Kidney (tissue), 14 donors: ENCODE results near the gene PVALB. TPM values are rescaled to one million over a fixed set of nuclear protein-coding genes. Genes with fewer than 3 reads are reported as not detected.

Experiments
- DNase-seq, 5 donors: peaks; one replicate each; pipeline ENCODE4 v3.0.0-alpha.2; 2013 to 2020
- FAIRE-seq: peaks from 2 replicates; lab custom pipeline; 2012; peaks lifted over from hg19 to GRCh38; lab: Jason Lieb, UNC
- H3K27ac ChIP-seq, 2 donors: one replicate each; pipeline ENCODE4 v1.7.0; 2013; ENCODE audit warnings: low read depth in 2 of 2, low read length in 2 of 2, inconsistent platforms in 1 of 2
- H3K27me3 ChIP-seq: one replicate; pipeline ENCODE4 v1.7.1; 2013; ENCODE audit warnings: low read length, inconsistent platforms; ENCODE audit not compliant: control insufficient read depth, insufficient read depth
- H3K36me3 ChIP-seq, 3 donors: one replicate each; pipeline versions ENCODE4 v1.7.0 to v1.7.1; 2013; ENCODE audit warnings: low read length in 3 of 3, control low read depth in 1 of 3, inconsistent platforms in 1 of 3; ENCODE audit not compliant: insufficient read depth in 3 of 3, control insufficient read depth in 2 of 3
- H3K4me1 ChIP-seq, 3 donors: one replicate each; pipeline versions ENCODE4 v1.7.0 to v1.7.1; 2013; ENCODE audit warnings: low read length in 3 of 3, inconsistent platforms in 1 of 3, low read depth in 1 of 3; ENCODE audit not compliant: control insufficient read depth in 2 of 3, insufficient read depth in 2 of 3
- H3K4me3 ChIP-seq, 3 donors: one replicate each; pipeline versions ENCODE4 v1.7.0 to v1.8.1; 2013; ENCODE audit warnings: low read length in 3 of 3, control low read depth in 1 of 3, inconsistent platforms in 1 of 3
- H3K9ac ChIP-seq, 3 donors: one replicate each; pipeline versions ENCODE4 v1.7.0 to v1.7.1; 2013; ENCODE audit warnings: low read length in 3 of 3, control low read depth in 1 of 3, inconsistent platforms in 1 of 3
- H3K9me3 ChIP-seq, 3 donors: one replicate each; pipeline versions ENCODE4 v1.7.0 to v1.7.1; 2013; ENCODE audit warnings: low read length in 3 of 3, control low read depth in 1 of 3, inconsistent platforms in 1 of 3; ENCODE audit not compliant: control insufficient read depth in 2 of 3, insufficient read depth in 1 of 3
- intact Hi-C: fragments of 100-400 bp; cut with DNase I; formaldehyde crosslinking; loops from one replicate; pipeline ENCODE4 v1.11.1; 2022
- polyA plus RNA-seq: library from polyadenylated mRNA; stranded (reverse); fragments of 350-450 nt; fragmentation: Illumina TruSeq; extraction: RNeasy Lipid Tissue Mini Kit (QIAGEN cat#74804); gene quantifications from one replicate; pipeline ENCODE4 v1.2.3, GENCODE V29; 2014; ENCODE audit warnings: low read depth, low replicate concordance; ENCODE audit not compliant: insufficient read depth
- total RNA-seq: library from RNA; stranded (reverse); fragmentation: NEBNext Ultra II Directional; extraction: Animal tissue kit (Norgen Biotek cat#: 25700); gene quantifications from one replicate; pipeline ENCODE4 v1.2.1, GENCODE V29; 2021
- TF ChIP-seq, protein P1 (sequence below): IDR thresholded peaks from 3 replicates; pipeline ENCODE4 v1.5.1; 2012; ENCODE audit warnings: mild to moderate bottlenecking, moderate library complexity, borderline replicate concordance; ENCODE audit not compliant: insufficient read depth; ENCODE audit errors: extremely low read depth
- donor health status: control.
- donor health status: control.
- donor health status: control.
- donor health status: control.
- donor health status: control.
- donor health status: DM: yes; HTN: yes; CAD: no.
- donor health status: Normal renal cell carcinoma (clear cell type).

The PVALB gene
- total and polyA plus RNA-seq, 2 donors from 2014 or later = 2.1 to 400 TPM

DNA sequence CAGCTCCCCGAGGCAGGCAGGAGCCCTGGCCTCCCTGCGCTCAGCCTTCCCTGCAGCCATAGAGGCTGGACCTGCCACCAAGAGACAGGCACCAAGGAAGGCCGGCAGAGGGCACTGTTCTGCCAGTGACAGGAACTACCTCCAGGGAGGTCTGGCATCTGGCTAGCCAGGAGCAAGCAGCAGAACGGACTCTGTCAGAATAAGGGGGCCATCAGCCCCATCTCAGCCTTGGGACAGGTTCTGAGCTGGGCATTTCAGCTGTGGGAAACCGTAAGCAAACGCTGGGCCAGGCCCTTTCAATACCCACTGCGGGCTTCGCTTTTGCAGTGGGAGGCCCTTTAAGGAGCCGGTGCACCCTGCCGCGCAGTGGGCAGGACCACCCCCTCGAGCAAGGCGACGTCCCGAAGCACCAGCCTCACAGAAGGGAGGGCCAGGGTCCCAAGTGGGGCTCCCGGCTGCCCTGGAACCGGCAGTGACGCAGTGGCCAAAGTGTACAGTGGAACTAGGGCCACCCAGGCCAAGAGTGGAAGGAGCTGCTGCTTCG, 59.1 kb downstream of the PVALB start:
- Histone ChIP-seq H3K27ac (no peak overlapping the region), H3K4me3 (no peak overlapping the region), H3K36me3 (peaks cover 0 to 5% (median 0%) of the 10 kb centered on the region in 3 donors), H3K27me3 (no peaks in the 10 kb centered on the region), H3K9ac (no peak overlapping the region), H3K4me1 (no peaks in the 10 kb centered on the region), H3K9me3 (no peaks in the 10 kb centered on the region)
- intact Hi-C loops = no loop called here
- TF ChIP-seq, protein P1, sequence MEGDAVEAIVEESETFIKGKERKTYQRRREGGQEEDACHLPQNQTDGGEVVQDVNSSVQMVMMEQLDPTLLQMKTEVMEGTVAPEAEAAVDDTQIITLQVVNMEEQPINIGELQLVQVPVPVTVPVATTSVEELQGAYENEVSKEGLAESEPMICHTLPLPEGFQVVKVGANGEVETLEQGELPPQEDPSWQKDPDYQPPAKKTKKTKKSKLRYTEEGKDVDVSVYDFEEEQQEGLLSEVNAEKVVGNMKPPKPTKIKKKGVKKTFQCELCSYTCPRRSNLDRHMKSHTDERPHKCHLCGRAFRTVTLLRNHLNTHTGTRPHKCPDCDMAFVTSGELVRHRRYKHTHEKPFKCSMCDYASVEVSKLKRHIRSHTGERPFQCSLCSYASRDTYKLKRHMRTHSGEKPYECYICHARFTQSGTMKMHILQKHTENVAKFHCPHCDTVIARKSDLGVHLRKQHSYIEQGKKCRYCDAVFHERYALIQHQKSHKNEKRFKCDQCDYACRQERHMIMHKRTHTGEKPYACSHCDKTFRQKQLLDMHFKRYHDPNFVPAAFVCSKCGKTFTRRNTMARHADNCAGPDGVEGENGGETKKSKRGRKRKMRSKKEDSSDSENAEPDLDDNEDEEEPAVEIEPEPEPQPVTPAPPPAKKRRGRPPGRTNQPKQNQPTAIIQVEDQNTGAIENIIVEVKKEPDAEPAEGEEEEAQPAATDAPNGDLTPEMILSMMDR = peak; percentile 55
- DNase-seq (peak; percentile 68 to 88 (median 73)), FAIRE-seq (no peak)

DNA sequence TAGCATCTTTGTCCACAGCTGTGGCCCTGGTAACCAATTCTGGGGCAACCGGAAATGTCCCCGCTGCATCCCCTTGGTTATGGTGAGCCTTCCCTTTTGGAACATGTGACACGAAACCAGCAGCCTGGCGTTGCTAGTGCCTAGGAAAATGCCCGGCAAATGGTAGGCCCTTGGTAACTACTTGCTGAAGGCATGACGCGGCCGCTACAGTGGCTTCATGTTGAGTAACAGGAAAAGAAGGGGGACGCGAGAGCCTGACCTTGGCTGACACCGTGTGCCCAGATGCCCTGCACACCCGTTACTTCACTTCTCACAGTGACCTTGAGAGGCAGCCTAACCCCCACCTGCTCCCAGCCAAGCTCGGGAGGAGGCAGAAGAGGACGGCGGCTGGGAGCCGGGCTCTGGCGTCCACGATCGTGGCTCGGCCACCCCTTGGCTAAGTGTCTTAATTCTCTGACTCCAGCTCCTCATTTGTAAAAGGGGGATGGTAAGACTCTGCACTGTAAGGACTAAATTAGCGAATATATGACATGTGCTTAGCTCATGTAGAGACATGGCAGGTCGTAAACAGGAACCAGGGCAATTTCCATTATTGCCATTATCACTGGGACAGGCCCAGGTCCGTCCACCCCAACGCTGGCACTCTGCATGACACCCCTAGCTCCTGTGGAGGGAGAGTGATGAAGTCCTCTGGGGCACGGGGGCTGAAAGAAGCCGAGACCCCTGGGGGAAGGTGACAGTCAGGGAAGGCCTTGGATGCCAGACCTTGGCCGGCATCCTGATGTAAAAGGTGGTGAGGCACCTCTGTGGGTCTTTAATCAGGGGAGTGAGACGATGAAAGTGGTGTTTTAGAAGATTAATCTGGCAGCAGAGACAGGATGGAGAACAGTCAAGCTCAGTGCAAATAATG, 59.8 kb downstream of the PVALB start:
- Histone ChIP-seq H3K4me3 (no peak overlapping the region), H3K27me3 (no peaks in the 10 kb centered on the region), H3K36me3 (peaks cover 0 to 4% (median 0%) of the 10 kb centered on the region in 3 donors), H3K9ac (no peak overlapping the region), H3K27ac (no peak overlapping the region), H3K9me3 (no peaks in the 10 kb centered on the region), H3K4me1 (no peaks in the 10 kb centered on the region)
- FAIRE-seq = no peak
- DNase-seq = no peak
- intact Hi-C loops = no loop called here
- TF ChIP-seq, protein P1 = no peak

DNA sequence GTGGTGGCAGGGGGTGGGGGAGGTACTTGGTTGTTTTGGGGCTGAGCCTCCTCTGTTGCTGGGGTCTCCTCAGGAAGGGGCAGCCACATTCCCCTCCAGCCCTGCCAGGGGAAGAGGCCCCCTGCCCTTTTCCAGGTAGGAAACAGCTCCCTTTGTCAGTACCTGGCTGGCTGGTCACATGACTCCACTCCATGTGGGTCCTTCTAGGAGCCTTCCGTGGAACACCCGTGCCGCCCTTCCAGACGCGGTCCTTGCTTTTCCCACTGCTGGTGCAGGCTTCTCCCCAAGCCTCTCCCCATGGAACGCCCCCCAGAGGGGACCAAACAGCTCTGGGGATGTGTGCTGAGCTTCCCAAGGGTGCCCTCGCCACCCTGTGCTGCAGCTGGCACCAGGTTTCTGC, 60.8 kb downstream of the PVALB start:
- intact Hi-C loops = no loop called here
- H3K27ac ChIP-seq = no peak overlapping the region
- no peaks in the 10 kb centered on the region for H3K27me3 ChIP-seq
- H3K36me3 ChIP-seq = no peaks in the 10 kb centered on the region
- no peak overlapping the region for H3K4me3 ChIP-seq
- no peaks in the 10 kb centered on the region for H3K9me3 ChIP-seq
- H3K9ac ChIP-seq = no peak overlapping the region
- no peaks in the 10 kb centered on the region for H3K4me1 ChIP-seq
- DNase-seq (no peak), FAIRE-seq (no peak)
- TF ChIP-seq, protein P1 = no peak
